ENCODE data around the gene ZBTB16.

GRCh38 chr11:114088836-114089235 is 29.3 kb downstream of the ZBTB16 start:
- no peak for TF ChIP-seq RFX5 (IDR thresholded peaks at IDR 0.05; ENCODE audit: low read depth, low read length)
- TF ChIP-seq SMC3 (IDR thresholded peaks at IDR 0.05; ENCODE audit: low read depth, low read length), result no peak
- TF ChIP-seq MXI1 (IDR thresholded peaks at IDR 0.05; ENCODE audit: borderline replicate concordance, low read depth, low read length), result no peak
- TF ChIP-seq CTCF (conservative IDR thresholded peaks at IDR 0.05; ENCODE audit: low read depth, low read length), result no peak
- no peak for TF ChIP-seq FOS (IDR thresholded peaks at IDR 0.05; ENCODE audit: low read depth, low read length)

Measured in IMR-90 (cell line).